Vagina (tissue), 2 donors: ENCODE data around the gene TUBA1B. TPM values are rescaled to one million over a fixed set of nuclear protein-coding genes. Genes with fewer than 3 reads are reported as not detected.

Experiments used
- DNase-seq, 2 donors: peaks; one replicate each; pipeline ENCODE4 v3.0.0-alpha.2; 2017; ENCODE audit errors: extremely low spot score in 2 of 2
- H3K27ac ChIP-seq: fragments of 200-600 bp; sonication (generic); one replicate; pipeline ENCODE4 v1.5.1; 2019
- H3K27me3 ChIP-seq: fragments of 200-600 bp; sonication (generic); one replicate; pipeline ENCODE4 v1.5.1; 2019
- H3K36me3 ChIP-seq, 2 donors: fragments of 200-600 bp; sonication (generic); one replicate each; pipeline ENCODE4 v1.5.1; 2017 to 2019
- H3K4me1 ChIP-seq: fragments of 200-600 bp; sonication (generic); one replicate; pipeline ENCODE4 v1.5.1; 2019
- H3K4me3 ChIP-seq, 2 donors: fragments of 200-600 bp; sonication (generic); 1 replicate in 1 of 2; 2 replicates in 1 of 2; pipeline ENCODE4 v1.5.1; 2016 to 2019
- H3K9me3 ChIP-seq: fragments of 200-600 bp; sonication (generic); one replicate; pipeline ENCODE4 v1.5.1; 2019
- POLR2A ChIP-seq, 2 donors: fragments of 450-650 bp; IDR thresholded peaks; one replicate each; pipeline ENCODE4 v1.6.1; 2017; ENCODE audit warnings: antibody characterized with exemption in 2 of 2, mild to moderate bottlenecking in 2 of 2, moderate library complexity in 2 of 2
- POLR2AphosphoS5 ChIP-seq, 2 donors: sonication (generic); formaldehyde crosslinking; IDR thresholded peaks; one replicate each; pipeline ENCODE4 v1.9.0; 2017; ENCODE audit warnings: antibody characterized with exemption in 2 of 2, mild to moderate bottlenecking in 2 of 2, low read depth in 1 of 2; ENCODE audit not compliant: insufficient read depth in 1 of 2
- intact Hi-C: fragments of 100-400 bp; cut with DNase I; formaldehyde crosslinking; loops from one replicate; pipeline ENCODE4 v1.15.1; 2023
- total RNA-seq: library from RNA; depleted of rRNA; stranded (reverse); fragments of >200 nt; gene quantifications from one replicate; pipeline ENCODE4 v1.2.3, GENCODE V29; 2016
- TF ChIP-seq, protein P1 (sequence below), 3 experiments: fragments of 450-650 bp in 2 of 3; fragments of 200-600 bp in 1 of 3; sonication (generic) in 1 of 3; IDR thresholded peaks; one replicate each; pipeline ENCODE4 v1.5.1; 2017 to 2019; ENCODE audit warnings: antibody characterized with exemption in 3 of 3, mild to moderate bottlenecking in 2 of 3, moderate library complexity in 2 of 3

Gene TUBA1B
- total RNA-seq, 1 donor from 2014 or later = 638 TPM

DNA sequence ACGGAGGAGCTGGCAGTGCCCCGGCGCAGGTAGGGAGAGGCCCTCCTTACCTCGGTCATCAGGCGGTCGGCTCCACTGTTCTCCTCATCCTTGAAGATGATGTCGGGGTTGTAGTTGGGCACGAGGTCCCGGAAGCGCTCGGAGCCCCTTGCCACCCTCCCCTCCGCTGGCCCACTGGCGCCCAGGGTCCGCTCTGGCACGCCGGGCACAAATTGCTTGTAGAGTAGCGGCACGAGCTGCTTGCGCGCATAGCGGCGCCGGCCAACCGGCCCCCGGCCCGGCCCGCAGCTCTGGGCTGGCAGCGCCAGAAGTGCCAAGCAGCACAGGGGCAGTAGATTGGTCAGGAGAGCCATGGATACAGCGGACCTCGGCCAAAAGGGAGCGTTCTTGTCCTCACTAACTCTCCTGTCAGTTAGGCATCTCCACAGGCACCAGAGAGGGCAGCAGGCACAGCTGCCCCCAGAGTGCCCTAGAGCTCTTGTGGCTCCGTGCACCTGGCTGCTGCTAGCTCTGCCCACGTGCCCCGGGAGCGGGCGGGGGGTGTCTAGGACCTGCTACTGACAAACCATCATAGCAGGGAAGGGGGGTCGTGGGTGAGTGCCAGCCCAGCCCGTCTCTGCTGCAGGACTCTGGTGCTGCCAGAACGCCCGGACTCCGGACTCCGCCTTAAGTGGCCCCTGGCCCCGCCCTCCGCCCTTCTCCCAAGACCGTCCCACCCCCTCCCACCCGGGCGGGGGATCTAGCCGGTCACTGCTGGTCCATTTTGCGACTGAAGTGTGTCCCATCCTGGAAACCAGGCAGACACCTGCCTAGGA lies 36.8 kb downstream of the TUBA1B start, which contains the start of gene DHH:
DHH (minus strand) TSS at position 642 of the 815 bp plus-strand sequence; CDS start at position 353, 289 bp downstream.
- TF ChIP-seq POLR2A (IDR thresholded peaks at IDR 0.05) (no peak), POLR2AphosphoS5 (IDR thresholded peaks at IDR 0.05; ENCODE audit: insufficient read depth in 1 of 2, low read depth in 1 of 2) (peak in 1 of 2 donors; percentile 32)
- no peak within 1 kb of the TSS for H3K27ac ChIP-seq
- peaks cover 52% of the 10 kb centered on the region for H3K4me1 ChIP-seq
- peak within 1 kb of the TSS; percentile 30 to 39 for H3K4me3 ChIP-seq
- intact Hi-C loops = loop anchor here (10.0 kb wide), 1 partner anchor 140 kb away; no protein-coding TSS in a partner anchor
- no peaks in the 10 kb centered on the region for H3K27me3 ChIP-seq
- H3K36me3 ChIP-seq = peaks cover 3 to 23% of the 10 kb centered on the region in 2 donors
- DNase-seq = no peak
- H3K9me3 ChIP-seq = no peaks in the 10 kb centered on the region

DNA sequence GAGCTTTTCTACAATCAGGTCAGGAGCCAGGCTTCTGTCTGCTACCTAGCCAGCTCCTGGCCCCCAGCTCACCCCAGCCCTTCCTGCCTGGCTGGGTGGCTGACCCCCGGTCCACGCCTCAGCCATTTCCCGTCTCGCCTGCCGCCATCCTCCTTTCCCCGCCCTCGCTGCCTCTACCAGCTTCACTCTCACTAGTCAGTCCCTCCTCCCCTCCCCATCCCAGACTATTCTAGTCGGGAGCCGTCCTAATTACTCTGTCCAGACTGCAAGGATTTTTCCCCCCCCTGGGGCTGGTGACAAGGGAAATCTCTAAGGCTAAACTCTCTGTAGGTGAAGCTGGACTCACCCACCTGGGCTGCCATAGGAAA lies 37.4 kb downstream of the TUBA1B start:
- intact Hi-C loops = loop anchor here (10.0 kb wide), 1 partner anchor 141 kb away; no protein-coding TSS in a partner anchor
- peaks cover 53% of the 10 kb centered on the region for H3K4me1 ChIP-seq
- TF ChIP-seq, protein P1, sequence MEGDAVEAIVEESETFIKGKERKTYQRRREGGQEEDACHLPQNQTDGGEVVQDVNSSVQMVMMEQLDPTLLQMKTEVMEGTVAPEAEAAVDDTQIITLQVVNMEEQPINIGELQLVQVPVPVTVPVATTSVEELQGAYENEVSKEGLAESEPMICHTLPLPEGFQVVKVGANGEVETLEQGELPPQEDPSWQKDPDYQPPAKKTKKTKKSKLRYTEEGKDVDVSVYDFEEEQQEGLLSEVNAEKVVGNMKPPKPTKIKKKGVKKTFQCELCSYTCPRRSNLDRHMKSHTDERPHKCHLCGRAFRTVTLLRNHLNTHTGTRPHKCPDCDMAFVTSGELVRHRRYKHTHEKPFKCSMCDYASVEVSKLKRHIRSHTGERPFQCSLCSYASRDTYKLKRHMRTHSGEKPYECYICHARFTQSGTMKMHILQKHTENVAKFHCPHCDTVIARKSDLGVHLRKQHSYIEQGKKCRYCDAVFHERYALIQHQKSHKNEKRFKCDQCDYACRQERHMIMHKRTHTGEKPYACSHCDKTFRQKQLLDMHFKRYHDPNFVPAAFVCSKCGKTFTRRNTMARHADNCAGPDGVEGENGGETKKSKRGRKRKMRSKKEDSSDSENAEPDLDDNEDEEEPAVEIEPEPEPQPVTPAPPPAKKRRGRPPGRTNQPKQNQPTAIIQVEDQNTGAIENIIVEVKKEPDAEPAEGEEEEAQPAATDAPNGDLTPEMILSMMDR (IDR thresholded peaks at IDR 0.05) = no peak
- TF ChIP-seq POLR2A (IDR thresholded peaks at IDR 0.05) (no peak), POLR2AphosphoS5 (IDR thresholded peaks at IDR 0.05; ENCODE audit: insufficient read depth in 1 of 2, low read depth in 1 of 2) (no peak)
- peak overlapping the region; percentile 30 to 39 for H3K4me3 ChIP-seq
- H3K27ac ChIP-seq = no peak overlapping the region
- H3K9me3 ChIP-seq = no peaks in the 10 kb centered on the region
- peaks cover 3 to 17% of the 10 kb centered on the region in 2 donors for H3K36me3 ChIP-seq
- H3K27me3 ChIP-seq = no peaks in the 10 kb centered on the region
- DNase-seq = no peak

DNA sequence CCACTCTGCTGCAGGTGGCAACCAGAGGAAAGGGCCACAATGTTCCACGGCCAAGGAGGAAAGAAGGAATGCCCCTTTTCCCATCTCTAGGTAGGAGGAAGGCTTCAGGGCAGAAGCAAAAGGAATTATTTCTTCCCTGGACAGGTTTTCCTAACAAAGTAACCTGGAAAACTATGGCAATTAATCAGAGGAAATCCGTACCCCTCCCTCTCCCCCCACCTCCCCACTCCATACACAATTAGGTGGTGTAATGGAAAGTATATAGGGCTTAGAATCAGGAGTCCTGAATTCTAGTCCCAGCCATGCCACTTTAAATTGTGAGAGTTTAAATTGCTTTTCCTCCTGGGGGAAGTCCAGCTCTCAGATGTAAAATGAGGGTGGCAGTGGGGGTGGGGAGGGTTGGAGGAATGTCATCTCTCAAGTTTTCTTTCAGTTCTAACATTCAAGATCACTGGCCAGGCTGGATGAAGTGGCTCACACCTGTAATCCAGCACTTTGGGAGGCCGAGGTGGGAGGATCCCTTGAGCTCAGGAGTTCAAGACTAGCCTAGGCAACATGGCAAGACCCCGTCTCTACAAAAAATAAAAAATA lies 38.3 kb downstream of the TUBA1B start:
- intact Hi-C loops = loop anchor here (10.0 kb wide), 1 partner anchor 142 kb away; no protein-coding TSS in a partner anchor
- H3K27me3 ChIP-seq = no peaks in the 10 kb centered on the region

DNA sequence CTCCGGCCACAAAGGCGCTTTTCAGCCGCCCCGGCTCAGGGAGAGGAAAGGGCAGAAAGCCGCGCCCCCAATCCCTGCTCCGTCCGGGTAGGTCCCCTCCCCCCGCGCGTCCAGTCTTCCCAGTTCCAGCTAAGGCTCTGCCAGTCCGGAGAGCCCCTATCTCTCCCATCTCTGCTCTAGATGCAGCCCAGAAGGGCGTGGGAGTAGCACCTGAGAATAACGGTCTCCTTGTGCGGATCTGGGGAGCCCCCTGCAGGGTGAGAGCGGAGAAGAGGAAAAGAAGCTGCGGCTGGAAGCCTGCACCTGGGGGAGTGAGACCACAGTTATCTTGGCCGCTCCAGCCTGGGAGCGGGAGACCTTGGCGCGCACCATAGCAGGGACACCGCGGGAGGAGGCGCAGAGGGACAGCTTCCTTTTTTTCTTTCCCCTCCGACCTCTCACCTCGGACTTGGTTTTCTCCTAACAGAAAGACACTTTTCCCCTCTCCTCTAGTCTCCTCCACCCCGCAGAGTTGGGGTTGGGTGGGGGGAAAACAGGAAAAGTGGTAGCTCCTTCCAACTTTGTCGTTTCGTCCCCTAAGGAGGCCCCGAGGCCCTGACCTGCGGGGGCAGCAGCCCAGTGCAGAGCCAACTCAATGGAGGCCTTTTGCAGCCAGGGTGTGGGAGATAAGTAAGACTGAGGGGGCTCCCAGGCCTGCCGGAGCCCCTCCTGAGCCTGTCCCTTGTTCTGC lies 38.9 kb downstream of the TUBA1B start:
- H3K9me3 ChIP-seq = no peaks in the 10 kb centered on the region
- H3K27ac ChIP-seq = no peak overlapping the region
- TF ChIP-seq, protein P1 (IDR thresholded peaks at IDR 0.05) = no peak
- TF ChIP-seq POLR2A (IDR thresholded peaks at IDR 0.05) (no peak), POLR2AphosphoS5 (IDR thresholded peaks at IDR 0.05; ENCODE audit: insufficient read depth in 1 of 2, low read depth in 1 of 2) (no peak)

More for the DNA sequence above, 38.3 kb downstream of the TUBA1B start:
- no peak for TF ChIP-seq POLR2AphosphoS5 (IDR thresholded peaks at IDR 0.05; ENCODE audit: insufficient read depth in 1 of 2, low read depth in 1 of 2)
- Histone ChIP-seq H3K4me3 (no peak overlapping the region), H3K4me1 (peaks cover 59% of the 10 kb centered on the region), H3K9me3 (no peaks in the 10 kb centered on the region), H3K27ac (no peak overlapping the region), H3K36me3 (peaks cover 3 to 11% of the 10 kb centered on the region in 2 donors)
- no peak for DNase-seq

DNA sequence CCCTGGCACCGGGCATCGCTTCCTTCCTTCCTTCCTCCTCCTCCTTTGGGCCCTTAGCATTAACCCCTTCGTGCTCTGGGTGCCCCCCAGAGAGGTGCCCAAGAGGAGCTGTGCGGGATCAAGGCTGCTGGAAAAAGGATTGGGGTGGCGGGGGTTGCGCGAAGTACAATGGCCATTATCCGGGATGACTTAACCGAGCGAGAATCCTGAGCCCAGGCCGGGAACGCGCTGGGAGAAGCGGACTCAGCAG lies 39.4 kb downstream of the TUBA1B start:
- Histone ChIP-seq H3K27ac (no peak overlapping the region), H3K4me3 (peak overlapping the region; percentile 14 to 21)

More for the DNA sequence above, 38.9 kb downstream of the TUBA1B start:
- Histone ChIP-seq H3K4me3 (peak overlapping the region; percentile 14 to 21), H3K36me3 (peaks cover 0 to 5% of the 10 kb centered on the region in 2 donors), H3K27me3 (no peaks in the 10 kb centered on the region), H3K4me1 (peaks cover 59% of the 10 kb centered on the region)
- no peak for DNase-seq
- intact Hi-C loops = loop anchor here (10.0 kb wide), 1 partner anchor 143 kb away; no protein-coding TSS in a partner anchor

More for the DNA sequence above, 39.4 kb downstream of the TUBA1B start:
- TF ChIP-seq POLR2A (IDR thresholded peaks at IDR 0.05) = no peak
- TF ChIP-seq POLR2AphosphoS5 (IDR thresholded peaks at IDR 0.05; ENCODE audit: insufficient read depth in 1 of 2, low read depth in 1 of 2) = no peak
- TF ChIP-seq, protein P1 (IDR thresholded peaks at IDR 0.05) = no peak
- no peaks in the 10 kb centered on the region for H3K36me3 ChIP-seq
- peaks cover 59% of the 10 kb centered on the region for H3K4me1 ChIP-seq
- no peak for DNase-seq
- intact Hi-C loops = loop anchor here (10.0 kb wide), 1 partner anchor 143 kb away; no protein-coding TSS in a partner anchor
- H3K27me3 ChIP-seq = no peaks in the 10 kb centered on the region
- no peaks in the 10 kb centered on the region for H3K9me3 ChIP-seq
